Tibial nerve (tissue), 4 donors: ENCODE data around the gene ZKSCAN4.

Source experiments
- CTCF ChIP-seq, 5 experiments: fragments of 200-600 bp in 3 of 5; fragments of 450-650 bp in 2 of 5; sonication (generic) in 3 of 5; IDR thresholded peaks; one replicate each; pipeline ENCODE4 v1.5.1; 2016 to 2019; ENCODE audit warnings: antibody characterized with exemption in 5 of 5, mild to moderate bottlenecking in 3 of 5, moderate library complexity in 2 of 5
- EP300 ChIP-seq, 2 donors: sonication (generic); formaldehyde crosslinking; IDR thresholded peaks; one replicate each; pipeline ENCODE4 v1.6.1; 2017; ENCODE audit warnings: antibody characterized with exemption in 2 of 2, mild to moderate bottlenecking in 1 of 2
- POLR2A ChIP-seq, 2 donors: fragments of 450-650 bp; IDR thresholded peaks; one replicate each; pipeline ENCODE4 v1.6.1; 2017; ENCODE audit warnings: antibody characterized with exemption in 2 of 2, mild to moderate bottlenecking in 2 of 2, moderate library complexity in 2 of 2

GRCh38 chr6:28251661-28252008 is 434 bp downstream of the ZKSCAN4 start:
- no peak for TF ChIP-seq CTCF (IDR thresholded peaks at IDR 0.05)
- TF ChIP-seq POLR2A (IDR thresholded peaks at IDR 0.05) = no peak
- TF ChIP-seq EP300 (IDR thresholded peaks at IDR 0.05) = no peak
